IMR-90 (cell line): ENCODE data around the gene UBA1. TPM values are rescaled to one million over a fixed set of nuclear protein-coding genes. Genes with fewer than 3 reads are reported as not detected.

Experiments used
- ATAC-seq: fragments of 200-7000 bp; cut with Tn5 transposase; 2 replicates; pipeline ENCODE4 v1.9.1; 2020; ENCODE audit warnings: low read depth, mild to moderate bottlenecking, moderate library complexity
- BruUV-seq: library from RNA; stranded (reverse); fragments of 400-500 nt; replicated peaks from 2 replicates; lab custom pipeline; 2021; lab: Mats Ljungman, UMichigan
- CTCF ChIA-PET: fragments of 300-600 bp; formaldehyde crosslinking; extraction: SDS; loops from one replicate; lab custom pipeline; 2021; ENCODE audit warnings: antibody characterized with exemption; lab: Yijun Ruan, JAX
- POLR2A ChIA-PET: fragments of 300-600 bp; sonication (Branson Sonifier 250); formaldehyde crosslinking; loops from one replicate; lab custom pipeline; 2022; ENCODE audit warnings: antibody characterized with exemption; ENCODE audit not compliant: unreplicated experiment; lab: Charles Lee
- DNase-seq: peaks from one replicate; pipeline ENCODE4 v3.0.0; 2013
- H2AFZ ChIP-seq: replicated peaks from 2 replicates; pipeline ENCODE3; 2013; ENCODE audit warnings: low read length, mild to moderate bottlenecking; ENCODE audit not compliant: poor library complexity
- H2AK5ac ChIP-seq: 2 replicates; pipeline ENCODE4 v1.6.1; 2013; ENCODE audit warnings: low read depth, low read length, inconsistent platforms
- H2AK9ac ChIP-seq: replicated peaks from 2 replicates; pipeline ENCODE3; 2013; ENCODE audit warnings: mild to moderate bottlenecking, low read depth, low read length, moderate library complexity; ENCODE audit not compliant: poor library complexity
- H2BK120ac ChIP-seq: 2 replicates; pipeline ENCODE4 v1.6.1; 2013; ENCODE audit warnings: low read depth, low read length, inconsistent platforms
- H2BK15ac ChIP-seq: 3 replicates; pipeline ENCODE4 v1.6.1; 2013; ENCODE audit warnings: low read depth, low read length, inconsistent platforms
- H2BK20ac ChIP-seq: 2 replicates; pipeline ENCODE4 v1.6.1; 2013; ENCODE audit warnings: low read depth, mild to moderate bottlenecking, inconsistent platforms, low read length, moderate library complexity
- H2BK5ac ChIP-seq: 2 replicates; pipeline ENCODE4 v1.6.1; 2013; ENCODE audit warnings: mild to moderate bottlenecking, low read depth, low read length, inconsistent platforms; ENCODE audit not compliant: poor library complexity, severe bottlenecking
- H3K14ac ChIP-seq: replicated peaks from 2 replicates; pipeline ENCODE4 v1.6.1; 2013; ENCODE audit warnings: low read depth, low read length, inconsistent platforms
- H3K18ac ChIP-seq: 2 replicates; pipeline ENCODE4 v1.6.1; 2013; ENCODE audit warnings: low read depth, low read length, control low read depth
- H3K23ac ChIP-seq: 2 replicates; pipeline ENCODE4 v1.6.1; 2013; ENCODE audit warnings: low read depth, low read length, inconsistent platforms
- H3K27ac ChIP-seq: 2 replicates; pipeline ENCODE4 v1.5.1; 2013; ENCODE audit warnings: mild to moderate bottlenecking, control low read depth, low read length; ENCODE audit not compliant: insufficient read depth
- H3K27me3 ChIP-seq: 2 replicates; pipeline ENCODE4 v1.6.1; 2013; ENCODE audit warnings: low read length; ENCODE audit not compliant: control insufficient read depth, insufficient read depth
- H3K36me3 ChIP-seq: 2 replicates; pipeline ENCODE4 v1.6.1; 2013; ENCODE audit warnings: low read length, mixed read lengths; ENCODE audit not compliant: control insufficient read depth, insufficient read depth
- H3K4ac ChIP-seq: 2 replicates; pipeline ENCODE4 v1.6.1; 2013; ENCODE audit warnings: low read depth, low read length, inconsistent platforms
- H3K4me1 ChIP-seq: 2 replicates; pipeline ENCODE4 v1.6.1; 2013; ENCODE audit warnings: low read length, mixed read lengths; ENCODE audit not compliant: control insufficient read depth, insufficient read depth
- H3K4me2 ChIP-seq: 2 replicates; pipeline ENCODE4 v1.6.1; 2013; ENCODE audit warnings: low read depth, mild to moderate bottlenecking, control low read depth, low read length, moderate library complexity
- H3K4me3 ChIP-seq: 2 replicates; pipeline ENCODE4 v1.5.1; 2013; ENCODE audit warnings: low read depth, mild to moderate bottlenecking, control low read depth, low read length, moderate library complexity; ENCODE audit not compliant: insufficient read depth
- H3K56ac ChIP-seq: 2 replicates; pipeline ENCODE4 v1.6.1; 2013; ENCODE audit warnings: low read length, inconsistent platforms; ENCODE audit not compliant: insufficient read depth; ENCODE audit errors: extremely low read depth
- H3K79me1 ChIP-seq, 2 experiments: 2 replicates each; pipeline ENCODE4 v1.6.1; 2013; ENCODE audit warnings: low read length in 2 of 2, inconsistent platforms in 1 of 2, low read depth in 1 of 2
- H3K9ac ChIP-seq: 2 replicates; pipeline ENCODE4 v1.6.1; 2013; ENCODE audit warnings: low read depth, low read length, control low read depth
- H3K9me1 ChIP-seq: 2 replicates; pipeline ENCODE4 v1.6.1; 2013; ENCODE audit warnings: low read length, inconsistent platforms; ENCODE audit not compliant: insufficient read depth
- H3K9me3 ChIP-seq: 2 replicates; pipeline ENCODE4 v1.6.1; 2013; ENCODE audit warnings: low read length; ENCODE audit not compliant: control insufficient read depth, insufficient read depth
- H4K20me1 ChIP-seq: 2 replicates; pipeline ENCODE4 v1.6.1; 2013; ENCODE audit warnings: low read length, inconsistent platforms; ENCODE audit not compliant: insufficient read depth
- H4K5ac ChIP-seq: 2 replicates; pipeline ENCODE4 v1.6.1; 2013; ENCODE audit warnings: mild to moderate bottlenecking, low read depth, low read length, control low read depth
- H4K8ac ChIP-seq, 2 experiments: 2 replicates each; pipeline ENCODE4 v1.6.1; 2013; ENCODE audit warnings: low read depth in 2 of 2, low read length in 2 of 2, control low read depth in 1 of 2, inconsistent platforms in 1 of 2
- H4K91ac ChIP-seq: 2 replicates; pipeline ENCODE4 v1.6.1; 2013; ENCODE audit warnings: low read depth, low read length, inconsistent platforms; ENCODE audit not compliant: insufficient read depth
- CEBPB ChIP-seq: IDR thresholded peaks from 2 replicates; pipeline ENCODE4 v1.6.1; 2012; ENCODE audit warnings: low read depth, low read length, improper control_type of control experiment
- CHD1 ChIP-seq: IDR thresholded peaks from 2 replicates; pipeline ENCODE4 v1.6.1; 2012; ENCODE audit warnings: low read depth, low read length, improper control_type of control experiment
- MXI1 ChIP-seq: IDR thresholded peaks from 2 replicates; pipeline ENCODE4 v1.6.1; 2012; ENCODE audit warnings: low read depth, mild to moderate bottlenecking, low read length, moderate library complexity, borderline replicate concordance
- POLR2A ChIP-seq: IDR thresholded peaks from 2 replicates; pipeline ENCODE4 v1.6.1; 2012; ENCODE audit warnings: mild to moderate bottlenecking, low read depth, low read length
- RAD21 ChIP-seq: IDR thresholded peaks from 2 replicates; pipeline ENCODE4 v1.6.1; 2012; ENCODE audit warnings: low read length, improper control_type of control experiment
- RCOR1 ChIP-seq: IDR thresholded peaks from 2 replicates; pipeline ENCODE4 v1.6.1; 2012; ENCODE audit warnings: mild to moderate bottlenecking, low read length, improper control_type of control experiment; ENCODE audit not compliant: insufficient replicate concordance
- RFX5 ChIP-seq: IDR thresholded peaks from 2 replicates; pipeline ENCODE4 v1.8.0; 2012; ENCODE audit warnings: low read depth, mild to moderate bottlenecking, low read length, moderate library complexity
- SMC3 ChIP-seq: fragments of 150-350 bp; IDR thresholded peaks from 2 replicates; pipeline ENCODE4 v1.6.1; 2016; ENCODE audit warnings: low read depth, mild to moderate bottlenecking, antibody characterized with exemption, low read length, moderate library complexity
- USF2 ChIP-seq: fragments of 150-350 bp; IDR thresholded peaks from 2 replicates; pipeline ENCODE4 v1.6.1; 2017; ENCODE audit warnings: mild to moderate bottlenecking, antibody characterized with exemption, low read length, low read depth
- WGBS, 2 experiments: methylation state at CpG; one replicate each; pipeline versions ENCODE4 v1.1.5 to v1.1.7; 2013; ENCODE audit warnings: missing lambda C conversion rate in 2 of 2; ENCODE audit not compliant: insufficient read length in 1 of 2; ENCODE audit errors: extremely low coverage in 2 of 2; 5-methylcytosine and 5-hydroxymethylcytosine counted together
- dilution Hi-C: fragments of 300-500 bp; cut with HindIII; formaldehyde crosslinking; loops from one replicate; pipeline ENCODE4 v1.14.3; 2018; ENCODE audit warnings: low sequenced_read_pairs; ENCODE audit not compliant: unreplicated experiment
- in situ Hi-C: fragments of 300-500 bp; cut with MboI; formaldehyde crosslinking; loops from 3 replicates; pipeline ENCODE4 v1.14.3; 2019; ENCODE audit warnings: low sequenced_read_pairs, inconsistent platforms, mixed read lengths
- intact Hi-C: fragments of 100-400 bp; cut with micrococcal nuclease; formaldehyde crosslinking; loops from 2 replicates; pipeline ENCODE4 v1.10.0; 2022
- polyA plus RNA-seq, 3 experiments: library from polyadenylated mRNA; depleted of rRNA; stranded (reverse); fragments of >200 nt; gene quantifications; 2 replicates each; pipeline ENCODE4 v1.2.3, GENCODE V29; 2012; ENCODE audit warnings: low replicate concordance in 1 of 3
- total RNA-seq: library from RNA; depleted of rRNA; stranded (reverse); fragments of >200 nt; gene quantifications from 2 replicates; pipeline ENCODE4 v1.2.3, GENCODE V29; 2012
- TF ChIP-seq, protein P1 (sequence below): fragments of 150-350 bp; IDR thresholded peaks from 2 replicates; pipeline ENCODE4 v1.6.1; 2016; ENCODE audit warnings: low read depth, mild to moderate bottlenecking, low read length, moderate library complexity, borderline replicate concordance

UBA1 gene
- total and polyA plus RNA-seq, 2 of the 4 experiments (the other 2 are of a cell fraction), result 299 to 343 TPM

- Histone ChIP-seq H3K56ac (peak overlapping the region; percentile 41; the same call in 1 of the 2 replicates), H2AFZ (peak overlapping the region; percentile 85), H2BK120ac (no peak overlapping the region), H3K36me3 (peaks cover 11% of the 10 kb centered on the region), H2AK9ac (peak overlapping the region; percentile 83), H3K4me1 (0 out of 2 replicates have a peak, but pooled peaks cover 1% of the 10 kb centered on the region), H3K4me2 (peak overlapping the region; percentile 75), H4K91ac (peak overlapping the region; percentile 75; the same call in 1 of the 2 replicates), H3K9me3 (no peaks in the 10 kb centered on the region), H4K20me1 (peaks cover 11% of the 10 kb centered on the region; the same call in 1 of the 2 replicates), H2BK15ac (no peak overlapping the region; the same call in 2 of the 3 replicates), H3K79me1 (peaks cover 8 to 14% of the 10 kb centered on the region in 2 experiments), H3K23ac (peak overlapping the region; percentile 81), H2AK5ac (peak overlapping the region; percentile 76), H3K27me3 (peaks cover 9% of the 10 kb centered on the region; the same call in 1 of the 2 replicates), H3K18ac (peak overlapping the region; percentile 19; the same call in 1 of the 2 replicates), H3K4ac (peak overlapping the region; percentile 81), H3K9me1 (0 out of 2 replicates have a peak, but pooled peaks cover 5% of the 10 kb centered on the region), H3K4me3 (peak overlapping the region; percentile 83), H3K14ac (peak overlapping the region; percentile 87), H2BK20ac (no peak overlapping the region), H2BK5ac (peak overlapping the region; percentile 66), H4K8ac (peak overlapping the region; percentile 95 to 100), H3K27ac (peak overlapping the region; percentile 92), H4K5ac (peak overlapping the region; percentile 97), H3K9ac (peak overlapping the region; percentile 64)
- no TSS peak for BruUV-seq
- DNase-seq (no peak), ATAC-seq (no peak)
- TF ChIP-seq POLR2A (no peak), RFX5 (no peak), MXI1 (no peak), USF2 (no peak), RCOR1 (no peak), CHD1 (no peak), RAD21 (no peak), SMC3 (no peak), CEBPB (no peak)
- TF ChIP-seq, protein P1, sequence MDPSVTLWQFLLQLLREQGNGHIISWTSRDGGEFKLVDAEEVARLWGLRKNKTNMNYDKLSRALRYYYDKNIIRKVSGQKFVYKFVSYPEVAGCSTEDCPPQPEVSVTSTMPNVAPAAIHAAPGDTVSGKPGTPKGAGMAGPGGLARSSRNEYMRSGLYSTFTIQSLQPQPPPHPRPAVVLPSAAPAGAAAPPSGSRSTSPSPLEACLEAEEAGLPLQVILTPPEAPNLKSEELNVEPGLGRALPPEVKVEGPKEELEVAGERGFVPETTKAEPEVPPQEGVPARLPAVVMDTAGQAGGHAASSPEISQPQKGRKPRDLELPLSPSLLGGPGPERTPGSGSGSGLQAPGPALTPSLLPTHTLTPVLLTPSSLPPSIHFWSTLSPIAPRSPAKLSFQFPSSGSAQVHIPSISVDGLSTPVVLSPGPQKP, result no peak
- intact Hi-C loops, result loop anchor here (5.0 kb wide), 1 partner anchor 150 kb away; no protein-coding TSS in a partner anchor
- in situ Hi-C loops, result no loop called here
- POLR2A ChIA-PET, result no interaction called here
- WGBS, 2 experiments, result 90% methylated on average over 2 of the region's 8 CpGs; no CpG with 5 or more reads in 1 of the 2 experiments
- dilution Hi-C loops, result no loop called here
- CTCF ChIA-PET, result interaction anchor here (1.5 kb wide), 1 partner anchor 80 kb away, joined by 3 read pairs; no protein-coding TSS in a partner anchor
Observed at GRCh38 chrX:47232197-47232802, 38.7 kb downstream of the UBA1 start.
